HEK293T (cell line): ENCODE results near the gene CHMP3.
"Not testable (repeated sequence)": the region's sequence is repeated elsewhere in the genome, so short reads cannot be mapped to it uniquely, and the experiment has no call there.

ENCODE experiments used
- CTCF ChIA-PET: fragments of 350-600 bp; formaldehyde crosslinking; extraction: SDS; loops from one replicate; lab custom pipeline; 2021; ENCODE audit warnings: antibody characterized with exemption, inconsistent platforms; lab: Yijun Ruan, JAX
- POLR2A ChIA-PET: fragments of 350-600 bp; formaldehyde crosslinking; extraction: SDS; loops from one replicate; lab custom pipeline; 2020; ENCODE audit warnings: antibody characterized with exemption, inconsistent platforms; lab: Yijun Ruan, JAX
- DNase-seq: peaks from one replicate; pipeline ENCODE4 v3.0.0; 2012; ENCODE audit warnings: mixed read lengths; ENCODE audit errors: extremely low spot score
- ARNT ChIP-seq: fragments of 450-650 bp; IDR thresholded peaks from 2 replicates; pipeline ENCODE4 v1.6.1; 2017; ENCODE audit warnings: mild to moderate bottlenecking
- BHLHE40 ChIP-seq: fragments of 450-650 bp; IDR thresholded peaks from 2 replicates; pipeline ENCODE4 v1.6.1; 2016; ENCODE audit warnings: mild to moderate bottlenecking, moderate library complexity, borderline replicate concordance
- CTBP1 ChIP-seq: fragments of 450-650 bp; IDR thresholded peaks from 2 replicates; pipeline ENCODE4 v1.6.1; 2016; ENCODE audit warnings: borderline replicate concordance
- ELF4 ChIP-seq: fragments of 450-650 bp; IDR thresholded peaks from 2 replicates; pipeline ENCODE4 v1.6.1; 2017; ENCODE audit warnings: antibody characterized with exemption
- FOXA1 ChIP-seq: fragments of 450-650 bp; IDR thresholded peaks from 2 replicates; pipeline ENCODE4 v1.6.1; 2016; ENCODE audit warnings: mild to moderate bottlenecking
- FOXK2 ChIP-seq: fragments of 450-650 bp; IDR thresholded peaks from 2 replicates; pipeline ENCODE4 v1.6.1; 2016; ENCODE audit warnings: mild to moderate bottlenecking
- FOXM1 ChIP-seq: fragments of 450-650 bp; IDR thresholded peaks from 2 replicates; pipeline ENCODE4 v1.6.1; 2017; ENCODE audit warnings: mild to moderate bottlenecking, borderline replicate concordance
- HDGF ChIP-seq: fragments of 450-650 bp; IDR thresholded peaks from 2 replicates; pipeline ENCODE4 v1.6.1; 2017; ENCODE audit warnings: antibody characterized with exemption, borderline replicate concordance
- L3MBTL2 ChIP-seq: fragments of 450-650 bp; conservative IDR thresholded peaks from 2 replicates; pipeline ENCODE4 v1.6.1; 2016; ENCODE audit warnings: mild to moderate bottlenecking
- LEF1 ChIP-seq: fragments of 450-650 bp; IDR thresholded peaks from 2 replicates; pipeline ENCODE4 v1.6.1; 2017; ENCODE audit warnings: mild to moderate bottlenecking, borderline replicate concordance
- NFRKB ChIP-seq: fragments of 450-650 bp; IDR thresholded peaks from 2 replicates; pipeline ENCODE4 v1.6.1; 2016; ENCODE audit warnings: mild to moderate bottlenecking, moderate library complexity
- SP1 ChIP-seq: fragments of 450-650 bp; IDR thresholded peaks from 2 replicates; pipeline ENCODE4 v1.6.1; 2017
- SUZ12 ChIP-seq: fragments of 450-650 bp; IDR thresholded peaks from 2 replicates; pipeline ENCODE4 v1.6.1; 2016; ENCODE audit warnings: mild to moderate bottlenecking
- TARDBP ChIP-seq: fragments of 450-650 bp; IDR thresholded peaks from 2 replicates; pipeline ENCODE4 v1.6.1; 2016
- ZNF384 ChIP-seq: fragments of 450-650 bp; IDR thresholded peaks from 2 replicates; pipeline ENCODE4 v1.6.1; 2016
- TF ChIP-seq, protein P1 (sequence below): fragments of 450-650 bp; IDR thresholded peaks from 2 replicates; pipeline ENCODE4 v1.6.1; 2016

CHMP3 gene

DNA sequence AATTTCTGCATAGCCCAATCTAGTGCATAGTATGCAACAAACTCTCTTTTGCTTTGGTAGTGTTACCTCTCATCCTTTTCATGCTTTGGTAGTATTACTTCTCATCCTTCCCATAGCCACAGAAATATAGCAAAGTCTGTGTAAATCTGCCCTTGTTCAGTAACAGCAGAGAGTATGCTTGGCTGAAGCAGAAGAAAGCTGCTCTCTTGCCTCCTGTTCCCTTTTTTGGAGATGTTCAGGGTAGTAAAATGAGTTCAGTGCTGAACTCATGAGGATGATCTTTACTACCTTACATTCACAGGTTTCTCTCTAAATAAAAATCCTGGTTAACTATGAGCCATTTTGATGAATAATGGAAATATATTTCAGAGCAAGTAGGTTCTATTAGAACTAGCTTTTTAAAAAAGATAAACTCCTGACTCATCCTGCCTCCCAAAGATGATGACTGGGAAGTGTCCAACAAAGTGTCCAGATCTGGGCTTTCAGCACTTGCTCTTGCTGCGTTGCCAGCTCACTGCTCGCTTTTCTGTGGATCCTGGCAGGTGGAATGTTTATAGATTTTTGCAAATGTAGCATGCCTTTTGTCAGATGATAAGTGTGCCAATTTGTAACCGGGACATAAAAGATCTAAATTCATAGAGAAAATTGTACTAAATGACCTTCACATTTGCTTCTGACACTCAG, 29.4 kb upstream of the CHMP3 start:
- CTCF ChIA-PET, result no interaction called here
- POLR2A ChIA-PET, result no interaction called here
- no peak for TF ChIP-seq FOXM1
- no peak for TF ChIP-seq SP1
- no peak for DNase-seq

DNA sequence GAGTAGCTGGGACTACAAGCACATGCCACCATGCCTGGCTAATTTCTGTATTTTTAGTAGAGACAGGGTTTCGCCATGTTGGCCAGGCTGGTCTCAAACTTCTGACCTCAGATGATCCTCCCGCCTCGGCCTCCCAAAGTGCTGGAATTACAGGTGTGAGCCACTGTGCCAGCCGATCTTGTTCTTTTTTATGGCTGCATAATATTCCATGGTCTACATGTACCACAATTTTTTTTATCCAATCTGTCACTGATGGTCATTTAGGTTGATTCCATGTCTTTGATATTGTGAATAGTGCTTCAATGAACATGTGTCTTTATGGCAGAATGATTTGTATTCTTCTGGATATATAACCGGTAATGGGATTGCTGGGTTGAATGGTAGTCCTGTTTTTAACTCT, 26.5 kb upstream of the CHMP3 start:
- DNase-seq, POLR2A ChIA-PET: not testable (repeated sequence)
- CTCF ChIA-PET, result interaction anchor here (0.7 kb wide), 1 partner anchor 407 kb away, joined by 3 read pairs; no protein-coding TSS in a partner anchor

DNA sequence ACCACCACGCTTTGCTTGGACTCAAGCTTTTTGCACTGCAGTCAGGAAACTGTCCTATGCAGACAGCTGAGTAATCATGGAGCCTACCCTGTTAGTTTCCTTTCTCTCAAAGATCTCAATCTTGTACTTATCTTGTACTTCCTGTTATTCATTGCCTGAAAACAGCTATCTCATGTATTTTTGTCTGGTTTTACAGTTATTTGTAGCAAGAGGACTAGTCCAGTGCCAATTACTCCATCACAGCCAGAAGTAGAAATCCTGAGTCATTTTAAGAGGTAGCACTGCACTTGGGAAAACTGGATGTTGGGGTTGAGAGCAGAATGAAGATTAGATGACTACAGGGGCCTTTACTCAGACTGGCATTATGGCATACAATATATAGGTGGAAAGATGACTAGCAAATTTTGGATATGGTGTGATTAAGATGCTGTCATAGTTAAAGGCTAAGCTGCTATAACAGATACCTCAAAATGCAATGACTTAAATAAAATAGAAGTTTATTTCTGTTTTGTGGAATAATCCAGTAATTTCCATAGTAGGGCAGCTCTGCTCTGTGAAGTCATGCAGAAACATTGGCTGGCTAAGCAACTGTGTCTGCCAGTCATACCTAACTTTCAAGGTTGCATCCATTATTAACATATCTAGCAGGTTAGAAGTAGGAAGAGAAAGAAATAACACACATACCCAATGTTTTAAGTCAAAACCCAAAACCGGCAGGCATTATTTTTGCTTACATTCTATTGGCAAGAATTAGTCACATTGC, 21.1 kb upstream of the CHMP3 start:
- TF ChIP-seq ELF4 (no peak), LEF1 (no peak), NFRKB (no peak), SP1 (no peak), FOXM1 (no peak), ZNF384 (no peak), TARDBP (no peak), FOXK2 (no peak), L3MBTL2 (no peak), ARNT (no peak), BHLHE40 (no peak), FOXA1 (no peak), HDGF (no peak), CTBP1 (no peak), SUZ12 (no peak)
- TF ChIP-seq, protein P1, sequence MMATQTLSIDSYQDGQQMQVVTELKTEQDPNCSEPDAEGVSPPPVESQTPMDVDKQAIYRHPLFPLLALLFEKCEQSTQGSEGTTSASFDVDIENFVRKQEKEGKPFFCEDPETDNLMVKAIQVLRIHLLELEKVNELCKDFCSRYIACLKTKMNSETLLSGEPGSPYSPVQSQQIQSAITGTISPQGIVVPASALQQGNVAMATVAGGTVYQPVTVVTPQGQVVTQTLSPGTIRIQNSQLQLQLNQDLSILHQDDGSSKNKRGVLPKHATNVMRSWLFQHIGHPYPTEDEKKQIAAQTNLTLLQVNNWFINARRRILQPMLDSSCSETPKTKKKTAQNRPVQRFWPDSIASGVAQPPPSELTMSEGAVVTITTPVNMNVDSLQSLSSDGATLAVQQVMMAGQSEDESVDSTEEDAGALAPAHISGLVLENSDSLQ, result no peak
- no peak for DNase-seq
- CTCF ChIA-PET, result no interaction called here
- POLR2A ChIA-PET, result no interaction called here

DNA sequence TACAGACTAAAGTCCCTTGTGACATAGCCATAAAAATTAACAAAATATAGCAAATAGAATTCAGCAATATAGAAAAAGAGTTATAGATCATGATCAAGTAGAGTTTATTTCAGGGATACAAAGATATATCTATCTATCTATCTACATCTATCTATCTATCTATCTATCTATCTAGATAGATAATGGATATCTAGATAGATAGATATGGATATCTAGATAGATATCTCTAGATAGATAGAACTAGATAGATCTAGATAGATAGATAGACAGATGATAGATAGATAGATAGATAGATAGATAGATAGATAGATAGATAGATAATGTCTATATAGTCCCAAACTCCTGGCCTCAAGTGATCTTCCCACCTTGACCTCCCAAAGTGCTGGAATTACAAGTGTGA, 17.3 kb upstream of the CHMP3 start:
- DNase-seq, result no peak
- ChIA-PET POLR2A (no interaction called here), CTCF (no interaction called here)
- TF ChIP-seq ZNF384 (no peak), SP1 (no peak)

DNA sequence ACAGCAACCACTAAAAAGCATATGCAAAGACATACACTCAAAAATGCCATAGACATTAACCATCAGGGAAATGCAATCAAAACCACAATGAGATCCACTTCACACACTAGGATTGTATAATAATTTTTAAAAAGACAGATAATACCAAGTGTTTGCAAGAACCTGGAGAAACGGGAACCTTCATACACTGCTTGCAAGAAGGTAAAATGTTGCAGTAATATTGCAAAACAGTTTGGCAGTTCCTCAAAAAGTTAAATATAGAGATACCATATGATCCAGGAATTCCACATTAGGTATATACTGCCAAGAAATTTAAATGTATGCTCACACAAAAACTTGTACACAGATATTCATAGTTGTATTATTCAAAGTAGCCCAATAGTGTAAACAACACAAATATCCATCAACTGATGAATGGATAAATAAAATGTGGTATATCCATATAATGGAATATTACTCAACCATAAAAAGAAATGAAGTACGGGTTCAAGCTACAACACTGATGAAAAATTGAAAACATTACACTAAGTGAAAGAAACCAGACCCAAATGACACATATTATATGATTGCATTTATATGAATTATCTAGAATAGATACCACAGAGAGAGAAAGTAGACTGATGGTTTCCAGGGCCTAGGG, 14.7 kb upstream of the CHMP3 start:
- CTCF ChIA-PET, result no interaction called here
- no peak for DNase-seq
- POLR2A ChIA-PET, result no interaction called here
- TF ChIP-seq SP1 (no peak), HDGF (no peak), ZNF384 (no peak), L3MBTL2 (no peak), CTBP1 (no peak)

DNA sequence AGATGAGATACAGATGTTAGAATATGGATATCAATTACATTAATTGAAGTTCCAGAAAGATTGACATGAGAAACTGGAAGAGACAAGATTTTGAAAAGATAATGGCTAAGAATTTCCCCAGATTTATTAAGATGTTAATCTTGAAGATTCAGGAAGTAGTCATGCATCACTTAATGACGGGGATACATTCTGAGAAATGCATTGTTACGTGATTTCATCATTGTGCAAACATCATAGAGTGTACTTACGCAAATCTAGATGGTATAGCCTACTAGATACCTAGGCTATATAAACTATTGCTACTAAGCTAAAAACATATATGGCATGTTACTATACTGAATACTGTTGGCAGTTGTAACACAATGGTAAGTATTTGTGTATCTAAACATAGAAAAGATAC, 6.8 kb upstream of the CHMP3 start:
- ChIA-PET CTCF (interaction anchor here (0.5 kb wide), 1 partner anchor 1130 kb away, joined by 5 read pairs; no protein-coding TSS in a partner anchor), POLR2A (no interaction called here)
- TF ChIP-seq, protein P1, result no peak
- TF ChIP-seq CTBP1 (no peak), ELF4 (no peak), NFRKB (no peak), LEF1 (no peak), BHLHE40 (no peak), FOXA1 (no peak), L3MBTL2 (no peak), FOXM1 (no peak), FOXK2 (no peak), SUZ12 (no peak), TARDBP (no peak), ARNT (no peak), HDGF (no peak), ZNF384 (no peak), SP1 (no peak)
- DNase-seq, result no peak

DNA sequence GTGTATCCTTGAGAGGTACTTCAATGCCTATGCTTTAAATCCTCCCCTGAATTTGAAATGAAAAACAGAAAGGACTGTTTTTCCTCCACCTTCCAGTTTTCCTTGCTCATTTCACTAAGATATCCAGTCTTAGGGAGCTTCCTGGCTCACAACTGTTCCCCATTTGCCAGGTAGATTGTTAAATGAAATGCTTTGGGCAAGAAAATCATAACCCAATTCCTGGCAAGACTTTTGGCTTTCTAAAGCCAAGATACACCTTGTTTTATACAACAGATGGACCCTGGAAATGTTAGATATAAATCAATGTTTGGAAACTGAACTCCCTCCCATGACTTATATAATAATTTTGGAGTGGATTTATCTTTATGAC, 3.6 kb upstream of the CHMP3 start:
- ChIA-PET CTCF (no interaction called here), POLR2A (no interaction called here)
- DNase-seq, result no peak
- TF ChIP-seq FOXM1, result no peak
